Activated naive CD4-positive, alpha-beta T cell treated with anti-CD3 and anti-CD28 coated beads for 36 hours (primary cell): Measurements from ENCODE around the gene ERICH6. TPM values are rescaled to one million over a fixed set of nuclear protein-coding genes. Genes with fewer than 3 reads are reported as not detected.

Experiments
- CTCF ChIA-PET: fragments of 350-600 bp; sonication (Branson Sonifier 250); formaldehyde crosslinking; loops from one replicate; lab custom pipeline; 2021; ENCODE audit warnings: antibody characterized with exemption; lab: Charles Lee
- DNase-seq: peaks from one replicate; pipeline ENCODE4 v3.0.0-alpha.2; 2020
- H3K27ac Mint-ChIP-seq: one replicate; pipeline ENCODE4 v1.8.0; 2021; ENCODE audit warnings: mild to moderate bottlenecking, mixed read lengths
- H3K27me3 Mint-ChIP-seq: one replicate; pipeline ENCODE4 v1.8.0; 2021; ENCODE audit warnings: low read depth, mixed read lengths
- H3K36me3 Mint-ChIP-seq: one replicate; pipeline ENCODE4 v1.8.0; 2021; ENCODE audit warnings: low read depth, mixed read lengths
- H3K4me1 Mint-ChIP-seq: one replicate; pipeline ENCODE4 v1.8.0; 2021; ENCODE audit warnings: low read depth, mixed read lengths
- H3K4me3 Mint-ChIP-seq: one replicate; pipeline ENCODE4 v1.8.0; 2021; ENCODE audit warnings: mild to moderate bottlenecking, moderate library complexity, mixed read lengths
- H3K9me3 Mint-ChIP-seq: one replicate; pipeline ENCODE4 v1.8.0; 2021; ENCODE audit warnings: mixed read lengths
- intact Hi-C: fragments of 100-400 bp; cut with micrococcal nuclease; formaldehyde crosslinking; loops from one replicate; pipeline ENCODE4 v1.15.1; 2023
- total RNA-seq, 2 experiments: library from RNA; stranded (reverse); gene quantifications; one replicate each; pipeline ENCODE4 v1.2.3, GENCODE V29; 2021

Gene ERICH6
- total RNA-seq, 2 experiments from 2014 or later: not detected

DNA sequence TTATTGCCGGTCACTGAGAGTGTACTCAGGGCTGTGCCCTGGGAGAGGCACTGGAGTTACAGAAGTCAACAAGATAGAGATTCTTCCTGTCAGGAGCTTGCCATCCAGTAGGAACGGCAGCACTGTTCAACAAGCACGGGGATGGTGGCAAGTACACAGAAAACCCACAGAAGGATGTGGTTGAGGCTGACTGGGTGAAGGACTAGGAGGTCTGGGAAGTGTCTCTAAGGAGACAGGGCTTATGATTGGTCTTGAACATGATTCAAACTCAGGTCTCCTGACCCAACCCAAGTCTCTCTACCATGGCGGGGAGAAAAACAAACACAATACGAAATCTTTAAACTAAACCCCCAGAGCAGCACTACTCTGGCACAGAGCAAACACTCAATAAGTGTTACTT, 37.6 kb downstream of the ERICH6 start:
- CTCF ChIA-PET: interaction anchor here (0.6 to 1.4 kb wide), 2 partner anchors 480 to 1272 kb away, joined by 3 to 5 read pairs; no protein-coding TSS in a partner anchor
- Mint-ChIP-seq H3K36me3 (no peaks in the 10 kb centered on the region), H3K9me3 (no peaks in the 10 kb centered on the region), H3K27ac (no peak overlapping the region), H3K4me3 (no peak overlapping the region), H3K27me3 (peaks cover 12% of the 10 kb centered on the region), H3K4me1 (no peaks in the 10 kb centered on the region)
- no peak for DNase-seq
- intact Hi-C loops: no loop called here

GRCh38 chr3:150663461-150663860, 40.3 kb downstream of the ERICH6 start:
- intact Hi-C loops: no loop called here
- Mint-ChIP-seq H3K27me3 (peaks cover 14% of the 10 kb centered on the region), H3K36me3 (no peaks in the 10 kb centered on the region), H3K9me3 (no peaks in the 10 kb centered on the region), H3K4me1 (no peaks in the 10 kb centered on the region), H3K4me3 (no peak overlapping the region), H3K27ac (no peak overlapping the region)
- DNase-seq: no peak
- CTCF ChIA-PET: no interaction called here

- Mint-ChIP-seq H3K27ac (no peak overlapping the region), H3K4me1 (no peaks in the 10 kb centered on the region), H3K36me3 (no peaks in the 10 kb centered on the region), H3K9me3 (no peaks in the 10 kb centered on the region), H3K4me3 (no peak overlapping the region), H3K27me3 (peaks cover 14% of the 10 kb centered on the region)
- DNase-seq: no peak
- CTCF ChIA-PET: no interaction called here
- intact Hi-C loops: no loop called here
Observed at GRCh38 chr3:150662410-150663200, 41.1 kb downstream of the ERICH6 start.

DNA sequence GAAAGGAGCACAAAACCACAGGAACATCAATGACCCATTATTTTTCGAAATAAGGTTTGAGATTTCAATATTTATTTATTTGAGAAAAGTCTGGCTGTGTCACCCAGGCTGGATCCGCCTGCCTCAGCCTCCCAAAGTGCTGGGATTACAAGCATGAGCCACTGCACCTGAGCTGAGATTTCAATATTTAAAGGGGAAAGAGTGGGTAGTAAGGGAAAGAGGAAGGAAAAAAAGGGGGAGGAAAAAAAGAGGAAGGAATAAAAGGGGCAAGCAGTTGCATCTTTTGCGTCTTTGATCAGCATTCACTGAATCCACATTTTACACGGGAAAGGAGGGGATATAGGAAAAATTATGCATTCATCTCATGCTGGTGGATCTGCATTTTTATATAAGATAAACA, 47.4 kb downstream of the ERICH6 start:
- Mint-ChIP-seq H3K36me3 (no peaks in the 10 kb centered on the region), H3K9me3 (no peaks in the 10 kb centered on the region), H3K27me3 (peaks cover 7% of the 10 kb centered on the region), H3K4me3 (no peak overlapping the region), H3K4me1 (no peaks in the 10 kb centered on the region), H3K27ac (no peak overlapping the region)
- DNase-seq: no peak
- intact Hi-C loops: no loop called here
- CTCF ChIA-PET: no interaction called here

DNA sequence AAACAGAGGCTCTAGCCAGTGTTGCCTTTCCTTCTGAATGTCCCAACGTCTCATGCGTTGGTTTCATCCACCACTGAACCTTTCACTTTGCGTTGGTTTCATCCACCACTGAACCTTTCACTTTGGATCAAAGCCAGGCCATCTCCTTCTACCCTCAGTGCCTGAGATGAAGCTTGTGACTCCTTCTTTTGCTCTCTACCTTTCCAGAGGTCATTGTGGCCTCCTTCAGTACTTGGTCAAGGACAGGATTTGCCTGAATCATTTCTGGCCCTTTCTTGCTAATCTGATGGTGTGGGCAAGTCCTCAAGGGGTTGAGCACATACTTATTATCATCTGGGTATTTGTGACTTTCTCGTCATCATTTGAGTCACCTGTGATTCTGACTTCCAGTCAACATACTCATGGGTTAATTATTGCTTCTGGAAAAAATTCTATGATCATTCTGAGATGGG, 50.6 kb downstream of the ERICH6 start:
- H3K9me3 Mint-ChIP-seq: no peaks in the 10 kb centered on the region
- intact Hi-C loops: no loop called here
- CTCF ChIA-PET: no interaction called here
- no peak for DNase-seq
- H3K27me3 Mint-ChIP-seq: peaks cover 8% of the 10 kb centered on the region
- H3K4me3 Mint-ChIP-seq: no peak overlapping the region
- H3K4me1 Mint-ChIP-seq: no peaks in the 10 kb centered on the region
- H3K36me3 Mint-ChIP-seq: no peaks in the 10 kb centered on the region
- no peak overlapping the region for H3K27ac Mint-ChIP-seq

- CTCF ChIA-PET: no interaction called here
- H3K4me1 Mint-ChIP-seq: peaks cover 11% of the 10 kb centered on the region
- peaks cover 7% of the 10 kb centered on the region for H3K27me3 Mint-ChIP-seq
- intact Hi-C loops: no loop called here
- no peak overlapping the region for H3K27ac Mint-ChIP-seq
- H3K9me3 Mint-ChIP-seq: no peaks in the 10 kb centered on the region
- no peak for DNase-seq
- H3K4me3 Mint-ChIP-seq: no peak overlapping the region
- H3K36me3 Mint-ChIP-seq: no peaks in the 10 kb centered on the region
Observed at GRCh38 chr3:150640256-150640655, 63.5 kb downstream of the ERICH6 start.

GRCh38 chr3:150639262-150639661, 64.5 kb downstream of the ERICH6 start:
- intact Hi-C loops: no loop called here
- no peak overlapping the region for H3K4me3 Mint-ChIP-seq
- CTCF ChIA-PET: interaction anchor here (0.6 kb wide), 1 partner anchor 39 kb away, joined by 3 read pairs; no protein-coding TSS in a partner anchor

GRCh38 chr3:150636258-150636657, 67.5 kb downstream of the ERICH6 start:
- intact Hi-C loops: no loop called here
- no peak overlapping the region for H3K4me3 Mint-ChIP-seq
- CTCF ChIA-PET: interaction anchor here (0.7 kb wide), 1 partner anchor 99 kb away, joined by 3 read pairs; no protein-coding TSS in a partner anchor
- H3K36me3 Mint-ChIP-seq: peaks cover 1% of the 10 kb centered on the region
- no peaks in the 10 kb centered on the region for H3K9me3 Mint-ChIP-seq
- no peak for DNase-seq
- H3K4me1 Mint-ChIP-seq: peaks cover 28% of the 10 kb centered on the region
- H3K27me3 Mint-ChIP-seq: no peaks in the 10 kb centered on the region
- no peak overlapping the region for H3K27ac Mint-ChIP-seq

More at GRCh38 chr3:150639262-150639661, 64.5 kb downstream of the ERICH6 start:
- Mint-ChIP-seq H3K4me1 (peaks cover 19% of the 10 kb centered on the region), H3K9me3 (no peaks in the 10 kb centered on the region), H3K27ac (no peak overlapping the region), H3K36me3 (no peaks in the 10 kb centered on the region), H3K27me3 (peaks cover 7% of the 10 kb centered on the region)
- no peak for DNase-seq

DNA sequence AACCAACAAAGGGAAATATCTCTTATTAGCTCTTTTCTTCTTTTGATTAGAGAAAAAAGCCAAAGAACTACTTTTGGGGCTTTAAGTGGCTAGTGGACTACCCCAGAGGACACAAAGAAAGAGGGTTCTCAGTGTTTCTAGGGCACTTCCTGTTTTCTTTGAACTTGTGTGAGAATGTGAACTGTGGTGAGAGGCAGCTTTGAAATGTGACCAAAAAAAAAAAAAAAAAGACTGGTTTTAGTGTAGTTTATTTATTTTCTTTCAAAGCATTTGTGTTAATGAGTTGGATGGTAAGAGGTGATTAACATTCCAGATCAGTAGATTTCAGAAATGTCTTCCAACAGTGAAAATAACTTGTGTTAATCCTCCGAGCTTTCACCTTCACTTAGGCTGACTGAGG, 68.2 kb downstream of the ERICH6 start:
- no peak overlapping the region for H3K27ac Mint-ChIP-seq
- H3K27me3 Mint-ChIP-seq: no peaks in the 10 kb centered on the region
- CTCF ChIA-PET: interaction anchor here (0.7 to 1.1 kb wide), 2 partner anchors 41 to 98 kb away, joined by 3 to 6 read pairs; no protein-coding TSS in a partner anchor
- intact Hi-C loops: no loop called here
- DNase-seq: no peak
- H3K9me3 Mint-ChIP-seq: no peaks in the 10 kb centered on the region
- H3K36me3 Mint-ChIP-seq: peaks cover 3% of the 10 kb centered on the region
- H3K4me1 Mint-ChIP-seq: peaks cover 28% of the 10 kb centered on the region
- no peak overlapping the region for H3K4me3 Mint-ChIP-seq

- intact Hi-C loops: no loop called here
- H3K27me3 Mint-ChIP-seq: no peaks in the 10 kb centered on the region
- H3K4me3 Mint-ChIP-seq: no peak overlapping the region
- CTCF ChIA-PET: interaction anchor here (1.1 kb wide), 1 partner anchor 42 kb away, joined by 6 read pairs; no protein-coding TSS in a partner anchor
- H3K27ac Mint-ChIP-seq: no peak overlapping the region
- H3K9me3 Mint-ChIP-seq: no peaks in the 10 kb centered on the region
- peaks cover 28% of the 10 kb centered on the region for H3K4me1 Mint-ChIP-seq
- H3K36me3 Mint-ChIP-seq: peaks cover 4% of the 10 kb centered on the region
- no peak for DNase-seq
Observed at GRCh38 chr3:150635076-150635475, 68.6 kb downstream of the ERICH6 start.

- Mint-ChIP-seq H3K9me3 (no peaks in the 10 kb centered on the region), H3K27me3 (no peaks in the 10 kb centered on the region), H3K4me1 (peaks cover 28% of the 10 kb centered on the region), H3K4me3 (no peak overlapping the region), H3K27ac (no peak overlapping the region), H3K36me3 (peaks cover 10% of the 10 kb centered on the region)
- intact Hi-C loops: no loop called here
- CTCF ChIA-PET: no interaction called here
- DNase-seq: no peak
Observed at GRCh38 chr3:150631515-150632221, 72.1 kb downstream of the ERICH6 start.

GRCh38 chr3:150627557-150627956, 76.2 kb downstream of the ERICH6 start:
- intact Hi-C loops: no loop called here
- Mint-ChIP-seq H3K27me3 (no peaks in the 10 kb centered on the region), H3K27ac (no peak overlapping the region), H3K9me3 (no peaks in the 10 kb centered on the region), H3K4me1 (no peaks in the 10 kb centered on the region), H3K36me3 (peaks cover 25% of the 10 kb centered on the region), H3K4me3 (no peak overlapping the region)
- CTCF ChIA-PET: no interaction called here
- DNase-seq: no peak
